Immature natural killer cell (primary cell): ENCODE data around the gene STARD9. TPM values are rescaled to one million over a fixed set of nuclear protein-coding genes. Genes with fewer than 3 reads are reported as not detected.
A peak's percentile ranks its signal among the peaks of the same experiment; 100 is the strongest.

Experiments
- DNase-seq, 3 donors: peaks; one replicate each; pipeline ENCODE4 v3.0.0; 2022; ENCODE audit warnings: mixed read lengths in 1 of 3
- H3K27ac Mint-ChIP-seq, 6 donors: one replicate each; pipeline ENCODE4 v1.8.0; 2020; ENCODE audit warnings: mixed read lengths in 6 of 6, mild to moderate bottlenecking in 5 of 6, inconsistent platforms in 4 of 6, moderate library complexity in 3 of 6
- H3K27me3 Mint-ChIP-seq, 3 donors: one replicate each; pipeline ENCODE4 v1.8.0; 2020 to 2021; ENCODE audit warnings: low read depth in 3 of 3, mild to moderate bottlenecking in 3 of 3, mixed read lengths in 3 of 3, moderate library complexity in 3 of 3, inconsistent platforms in 1 of 3
- H3K36me3 Mint-ChIP-seq, 3 donors: one replicate each; pipeline ENCODE4 v1.8.0; 2020; ENCODE audit warnings: mixed read lengths in 3 of 3, inconsistent platforms in 2 of 3, mild to moderate bottlenecking in 2 of 3
- H3K4me1 Mint-ChIP-seq, 2 donors: one replicate each; pipeline ENCODE4 v1.8.0; 2020; ENCODE audit warnings: inconsistent platforms in 2 of 2, mild to moderate bottlenecking in 2 of 2, mixed read lengths in 2 of 2, moderate library complexity in 1 of 2
- H3K4me3 Mint-ChIP-seq, 5 donors: one replicate each; pipeline ENCODE4 v1.8.0; 2020; ENCODE audit warnings: mild to moderate bottlenecking in 5 of 5, mixed read lengths in 5 of 5, inconsistent platforms in 3 of 5, moderate library complexity in 3 of 5
- H3K9me3 Mint-ChIP-seq, 6 donors: one replicate each; pipeline ENCODE4 v1.8.0; 2020; ENCODE audit warnings: mild to moderate bottlenecking in 6 of 6, mixed read lengths in 6 of 6, inconsistent platforms in 4 of 6, moderate library complexity in 3 of 6
- polyA plus RNA-seq, 3 donors: library from polyadenylated mRNA; unstranded; fragments of 300-500 nt; fragmentation: Illumina TruSeq; gene quantifications; one replicate each; pipeline ENCODE4 v1.2.3, GENCODE V29; 2021

The STARD9 gene
- polyA plus RNA-seq, 3 donors from 2014 or later: 1.1 to 2.3 TPM; not detected in 1

DNA sequence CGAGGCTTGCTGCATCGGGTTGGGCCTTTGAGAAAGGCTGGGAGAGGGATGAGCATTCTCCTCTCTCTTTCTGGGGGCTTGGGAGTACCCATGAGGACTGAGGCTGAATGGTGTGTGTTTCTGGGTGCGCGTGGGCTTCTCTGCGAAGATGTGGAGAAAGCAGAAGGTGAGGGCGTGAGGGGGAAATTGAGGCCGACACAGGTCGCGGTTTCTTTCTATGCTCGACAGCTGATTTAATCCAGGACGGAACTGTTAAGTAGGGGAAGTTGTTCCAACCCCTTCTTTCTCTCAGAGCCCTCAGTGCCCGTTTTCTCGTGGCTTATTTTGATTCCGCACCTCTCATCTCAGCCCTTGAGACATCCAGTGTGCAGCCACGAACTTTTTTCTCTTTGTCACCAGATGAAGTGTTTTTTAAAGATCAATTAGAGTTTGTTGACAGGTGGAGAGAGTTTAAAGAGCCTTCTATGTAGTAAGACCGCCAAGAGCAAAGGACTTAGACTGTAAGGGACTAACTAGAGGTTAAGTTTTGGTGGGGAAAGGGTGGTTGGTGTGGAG lies 711 bp downstream of the STARD9 start:
- Mint-ChIP-seq H3K27ac (peak overlapping the region; percentile 45 to 89 (median 86)), H3K27me3 (peaks cover 1 to 11% (median 5%) of the 10 kb centered on the region in 3 donors), H3K4me3 (peak overlapping the region; percentile 90 to 95 (median 94)), H3K9me3 (no peaks in the 10 kb centered on the region), H3K36me3 (no peaks in the 10 kb centered on the region), H3K4me1 (peaks cover 37 to 47% of the 10 kb centered on the region in 2 donors)
- no peak for DNase-seq

DNA sequence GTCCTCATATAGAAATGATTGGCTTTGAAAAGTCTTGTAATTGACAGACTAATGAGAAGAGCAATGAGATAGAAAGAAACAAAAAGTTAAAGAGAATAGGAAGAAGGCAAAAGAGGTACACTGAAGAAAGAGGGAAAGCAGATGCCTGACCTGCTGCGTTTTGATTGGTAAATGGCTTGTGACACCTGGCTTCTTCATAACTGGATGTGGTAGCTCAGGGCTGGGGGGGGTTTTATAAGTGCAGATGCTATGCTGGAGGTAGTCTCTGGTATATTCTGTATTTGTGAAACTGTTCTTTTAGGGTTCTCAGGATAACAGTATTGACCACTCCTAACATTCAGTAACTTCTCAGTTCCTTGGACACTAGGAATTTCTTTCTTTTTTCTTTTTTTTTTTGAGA lies 1.4 kb downstream of the STARD9 start:
- Mint-ChIP-seq H3K36me3 (no peaks in the 10 kb centered on the region), H3K4me3 (peak overlapping the region; percentile 90 to 95 (median 94)), H3K27me3 (peaks cover 1 to 11% (median 5%) of the 10 kb centered on the region in 3 donors), H3K27ac (peak overlapping the region in 3 of 6 donors; percentile 54 to 89 (median 86)), H3K4me1 (peaks cover 43 to 54% of the 10 kb centered on the region in 2 donors), H3K9me3 (no peaks in the 10 kb centered on the region)
- DNase-seq: no peak

DNA sequence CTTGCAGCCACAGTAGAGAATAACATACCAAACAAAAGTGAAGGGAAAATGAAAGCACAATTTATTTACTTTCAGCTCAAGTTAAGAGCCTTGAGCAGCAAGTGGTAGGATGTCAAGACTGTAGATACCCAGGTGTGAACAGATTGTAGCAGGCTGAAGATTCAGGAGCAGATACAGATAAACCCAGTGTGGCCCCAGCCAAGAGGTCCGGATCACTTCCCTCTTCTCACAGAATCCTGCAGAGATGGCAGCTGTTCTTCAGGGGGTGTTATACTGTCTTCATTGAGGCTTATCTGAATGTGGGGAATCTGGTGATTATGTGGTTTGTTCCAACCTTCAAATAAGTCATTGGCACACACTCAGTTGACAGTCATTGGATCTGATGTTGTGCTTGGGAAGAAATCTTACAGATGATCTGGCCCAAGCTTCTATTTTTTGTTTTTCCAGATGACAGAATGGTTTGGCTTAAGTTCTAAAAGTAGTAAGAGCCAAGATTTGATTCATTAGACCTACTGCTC lies 2.2 kb downstream of the STARD9 start:
- H3K4me3 Mint-ChIP-seq: peak overlapping the region; percentile 38 to 65 (median 46)
- no peaks in the 10 kb centered on the region for H3K36me3 Mint-ChIP-seq
- H3K9me3 Mint-ChIP-seq: no peaks in the 10 kb centered on the region
- peaks cover 51 to 62% of the 10 kb centered on the region in 2 donors for H3K4me1 Mint-ChIP-seq
- DNase-seq: peak in 1 of 3 donors; percentile 27
- H3K27ac Mint-ChIP-seq: peak overlapping the region; percentile 4 to 74 (median 42)
- peaks cover 1 to 11% (median 5%) of the 10 kb centered on the region in 3 donors for H3K27me3 Mint-ChIP-seq

DNA sequence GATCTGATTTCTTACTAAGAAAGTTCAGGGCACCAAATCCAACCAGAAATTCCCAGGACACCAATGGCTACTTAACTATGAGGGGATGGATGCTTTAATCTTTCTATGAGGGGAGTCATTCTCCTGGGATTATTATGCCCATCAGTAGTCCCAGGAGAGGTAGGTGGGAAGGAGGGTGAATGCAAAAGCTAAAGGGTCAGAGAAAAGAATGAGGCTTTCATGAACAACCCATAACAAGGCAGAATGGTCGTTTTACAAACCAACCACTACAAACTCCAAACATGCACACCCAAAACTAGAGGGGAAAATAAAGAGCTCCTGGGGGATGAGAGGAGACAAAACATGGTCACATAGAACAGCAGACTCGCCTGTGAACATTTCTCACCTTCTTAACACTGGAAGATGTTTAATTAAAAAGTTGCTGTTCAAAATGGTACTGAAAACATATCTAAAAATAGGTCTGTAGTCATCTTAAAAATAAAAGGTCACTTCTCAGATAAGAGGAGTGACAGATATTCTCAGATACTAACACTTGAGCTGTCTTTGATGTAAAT lies 3.7 kb downstream of the STARD9 start:
- DNase-seq: no peak
- H3K4me3 Mint-ChIP-seq: peak overlapping the region in 1 of 5 donors; percentile 15
- peaks cover 1 to 11% (median 5%) of the 10 kb centered on the region in 3 donors for H3K27me3 Mint-ChIP-seq
- H3K27ac Mint-ChIP-seq: peak overlapping the region in 2 of 6 donors; percentile 11 to 70
- H3K9me3 Mint-ChIP-seq: no peaks in the 10 kb centered on the region
- no peaks in the 10 kb centered on the region for H3K36me3 Mint-ChIP-seq
- peaks cover 54 to 68% of the 10 kb centered on the region in 2 donors for H3K4me1 Mint-ChIP-seq

DNA sequence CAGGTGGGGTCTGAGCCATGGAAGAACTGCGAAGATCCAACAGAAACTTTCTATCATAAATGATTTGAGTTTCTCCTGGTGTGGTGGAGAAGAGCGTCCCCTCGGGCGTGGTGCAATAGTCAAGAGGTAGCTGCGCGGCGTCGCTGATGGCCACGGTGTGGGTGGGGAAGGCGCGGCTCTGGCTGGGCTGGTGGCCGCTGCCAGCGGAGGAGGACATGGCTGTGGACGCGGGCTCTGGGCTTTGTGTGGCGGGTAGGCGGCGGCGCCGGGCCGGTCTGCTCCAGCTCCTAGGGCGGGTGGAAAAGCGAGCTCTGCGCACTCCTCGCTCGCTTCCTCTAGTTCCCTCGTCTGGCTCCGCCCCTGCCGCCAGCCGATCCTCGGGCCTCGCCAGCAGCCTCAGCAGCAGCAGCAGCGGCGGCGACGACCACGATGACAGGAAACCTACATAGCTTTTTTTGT lies 5.9 kb downstream of the STARD9 start:
- Mint-ChIP-seq H3K36me3 (peaks cover 0 to 3% (median under 1%) of the 10 kb centered on the region in 3 donors), H3K4me1 (peaks cover 44 to 58% of the 10 kb centered on the region in 2 donors), H3K9me3 (no peaks in the 10 kb centered on the region), H3K4me3 (peak overlapping the region; percentile 89 to 93 (median 91)), H3K27ac (peak overlapping the region; percentile 80 to 96 (median 84)), H3K27me3 (peaks cover 0 to 4% (median 1%) of the 10 kb centered on the region in 3 donors)
- peak; percentile 69 to 78 (median 78) for DNase-seq

DNA sequence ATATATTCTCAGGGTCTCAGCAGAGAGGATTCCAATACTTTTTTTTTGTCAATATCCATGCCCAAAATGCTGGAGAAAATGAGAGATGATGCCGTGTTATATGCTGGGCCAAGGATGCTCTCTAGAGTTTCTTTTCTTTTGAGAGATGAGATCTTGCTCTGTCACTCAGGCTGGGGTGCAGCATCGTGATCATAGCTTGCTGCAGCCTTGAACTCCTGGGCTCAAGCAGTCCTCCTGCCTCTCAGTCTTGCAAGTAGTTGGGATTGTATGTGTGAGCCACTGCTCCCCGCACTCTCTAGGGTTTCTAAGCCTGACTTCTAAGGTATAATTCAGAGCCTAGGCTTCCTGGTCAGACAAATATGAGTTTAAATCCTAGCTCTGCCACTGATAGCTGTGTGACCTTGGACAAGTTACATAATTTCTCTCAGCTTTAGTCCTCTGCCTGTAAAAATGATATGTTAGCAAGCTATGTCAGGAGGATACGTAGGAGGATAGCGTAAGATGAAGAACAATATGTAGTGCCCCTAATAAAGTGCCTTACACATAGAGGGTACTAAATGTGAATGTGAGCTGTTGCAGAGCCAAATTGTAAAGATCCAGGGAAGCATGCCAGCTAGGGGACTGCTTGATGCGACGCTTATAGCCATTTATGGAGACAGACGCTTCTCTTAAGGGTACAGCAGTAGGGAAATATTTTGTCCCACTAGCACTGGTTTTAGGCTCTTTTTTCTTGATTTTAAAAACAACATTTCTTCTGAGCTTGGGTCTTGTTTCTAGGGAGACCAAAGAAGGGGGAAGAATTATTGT lies 7.4 kb downstream of the STARD9 start:
- no peak for DNase-seq
- Mint-ChIP-seq H3K27me3 (peaks cover 0 to 4% (median 0%) of the 10 kb centered on the region in 3 donors), H3K36me3 (peaks cover 0 to 3% (median 3%) of the 10 kb centered on the region in 3 donors), H3K27ac (peak overlapping the region in 4 of 6 donors; percentile 42 to 86 (median 81)), H3K4me3 (peak overlapping the region in 3 of 5 donors; percentile 15 to 93 (median 34)), H3K4me1 (peaks cover 30 to 43% of the 10 kb centered on the region in 2 donors), H3K9me3 (no peaks in the 10 kb centered on the region)

DNA sequence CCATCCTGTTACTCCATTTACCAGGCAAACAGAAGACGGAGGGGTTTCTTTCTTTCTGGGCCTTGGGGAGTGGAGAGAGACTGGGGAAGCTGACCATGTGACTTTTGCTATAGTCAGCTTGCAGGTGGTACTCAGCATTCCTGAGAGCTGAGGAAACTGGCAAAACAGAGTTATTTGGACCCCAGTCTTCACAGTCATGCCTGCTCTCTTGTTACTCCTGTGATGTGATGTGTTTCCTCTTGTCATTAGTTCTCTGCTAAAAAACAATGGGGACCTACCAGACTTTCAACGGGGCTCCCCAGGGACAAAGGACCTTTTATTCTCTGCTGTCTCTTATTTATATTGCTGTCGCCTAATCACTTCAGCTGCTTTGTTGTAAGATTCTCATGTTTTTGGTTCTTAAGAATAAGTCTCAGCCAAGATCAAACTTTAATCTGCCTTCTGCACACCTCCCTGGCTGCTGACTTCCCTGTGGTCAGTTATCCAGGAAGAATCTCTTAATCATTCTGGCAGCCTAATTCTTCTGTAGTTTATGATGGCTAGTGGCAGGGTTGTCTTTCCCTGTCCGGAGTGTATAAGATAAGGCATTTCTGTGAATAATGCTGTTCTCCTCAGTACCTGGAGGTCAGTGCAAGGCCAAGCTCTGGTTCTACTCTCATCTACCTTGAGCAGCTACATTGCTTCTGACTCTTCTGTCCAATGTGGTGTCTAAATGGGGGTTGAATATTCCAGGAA lies 8.8 kb downstream of the STARD9 start:
- peaks cover 0 to 4% (median 0%) of the 10 kb centered on the region in 3 donors for H3K27me3 Mint-ChIP-seq
- H3K4me3 Mint-ChIP-seq: no peak overlapping the region
- no peak for DNase-seq
- H3K4me1 Mint-ChIP-seq: peaks cover 28 to 34% of the 10 kb centered on the region in 2 donors
- H3K9me3 Mint-ChIP-seq: no peaks in the 10 kb centered on the region
- H3K27ac Mint-ChIP-seq: no peak overlapping the region
- H3K36me3 Mint-ChIP-seq: peaks cover 0 to 11% (median 3%) of the 10 kb centered on the region in 3 donors

DNA sequence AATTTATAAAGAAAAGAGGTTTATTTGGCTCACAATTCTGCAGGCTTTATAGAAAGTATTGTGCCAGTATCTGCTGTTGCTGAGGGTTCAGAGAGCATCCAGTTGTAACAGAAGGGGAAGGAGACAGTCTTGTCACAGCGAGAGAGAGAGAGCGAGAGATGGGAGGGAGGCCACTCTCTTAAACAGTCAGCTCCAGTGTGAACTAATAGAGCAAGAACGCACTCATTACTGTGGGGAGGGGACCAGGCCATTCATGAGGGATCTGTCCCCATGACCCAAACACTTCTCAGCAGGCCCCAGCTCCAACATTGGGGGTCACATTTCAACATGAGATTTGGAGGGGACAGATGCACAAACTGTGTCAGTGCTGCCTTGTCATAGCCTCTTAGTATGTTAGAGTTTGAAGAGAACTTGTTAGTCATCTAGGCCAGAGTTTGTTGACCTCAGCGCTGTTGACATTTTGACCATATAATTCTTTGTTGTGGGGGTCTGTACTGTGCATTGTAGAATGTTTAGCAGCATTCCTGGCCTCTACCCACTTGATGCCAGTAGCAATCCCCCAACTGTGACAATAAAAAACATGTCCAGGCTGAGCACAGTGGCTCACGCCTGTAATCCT lies 15.3 kb downstream of the STARD9 start:
- Mint-ChIP-seq H3K9me3 (no peaks in the 10 kb centered on the region), H3K36me3 (peaks cover 3 to 18% (median 11%) of the 10 kb centered on the region in 3 donors), H3K27ac (no peak overlapping the region), H3K4me1 (no peaks in the 10 kb centered on the region), H3K27me3 (peaks cover 0 to 4% (median 0%) of the 10 kb centered on the region in 3 donors), H3K4me3 (no peak overlapping the region)
- DNase-seq: no peak

DNA sequence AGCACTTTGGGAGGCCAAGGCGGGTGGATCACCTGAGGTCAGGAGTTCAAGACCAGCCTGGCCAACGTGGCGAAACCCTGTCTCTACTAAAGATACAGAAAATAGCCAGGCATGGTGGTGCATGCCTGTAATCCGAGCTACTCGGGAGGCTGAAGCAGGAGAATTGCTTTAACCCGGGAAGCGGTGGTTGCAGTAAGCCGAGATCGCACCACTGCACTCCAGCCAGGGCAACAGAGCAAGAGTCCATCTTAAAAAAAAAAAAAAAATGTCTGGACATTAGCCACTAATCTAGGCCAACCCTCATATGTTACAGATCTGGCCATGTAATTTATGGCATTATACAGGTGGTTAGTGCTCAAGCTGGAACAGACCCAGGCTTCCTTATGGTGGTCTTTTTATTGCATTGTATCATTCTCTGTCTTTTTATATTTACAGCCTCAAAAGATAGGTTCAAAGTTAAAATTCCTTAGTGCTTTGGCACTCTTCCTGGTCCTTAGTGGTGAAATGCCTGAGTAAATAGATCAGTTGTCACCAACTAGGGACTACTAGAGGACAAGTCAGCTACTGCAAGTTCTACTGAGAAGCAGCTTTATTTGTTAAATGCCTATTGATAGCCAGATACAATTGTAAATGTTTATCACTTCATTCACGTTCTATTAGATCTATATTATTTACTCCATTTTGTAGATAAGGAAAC lies 16.0 kb downstream of the STARD9 start:
- DNase-seq: no peak
- Mint-ChIP-seq H3K9me3 (no peaks in the 10 kb centered on the region), H3K36me3 (peaks cover 3 to 17% (median 11%) of the 10 kb centered on the region in 3 donors), H3K27me3 (no peaks in the 10 kb centered on the region), H3K4me1 (no peaks in the 10 kb centered on the region), H3K27ac (no peak overlapping the region), H3K4me3 (no peak overlapping the region)

DNA sequence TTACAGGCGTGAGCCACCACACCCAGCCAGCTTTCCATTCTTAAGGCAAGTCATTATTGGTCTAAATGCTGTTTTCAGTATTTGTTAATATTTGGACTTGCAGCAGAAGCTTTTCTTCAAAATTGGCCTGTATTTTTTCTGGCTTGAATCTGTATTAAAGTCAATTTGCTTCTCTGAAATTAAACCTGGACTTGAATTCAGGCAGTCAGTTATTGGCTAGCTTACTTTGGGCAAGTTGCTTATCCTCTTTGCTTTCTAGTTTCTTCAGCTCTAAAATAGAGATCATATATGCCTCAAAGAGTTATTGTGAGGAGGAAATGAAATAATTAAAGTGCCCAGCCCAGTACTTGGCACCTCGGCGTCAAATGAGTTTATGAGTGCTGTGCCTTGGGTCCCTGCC lies 17.3 kb downstream of the STARD9 start:
- H3K27ac Mint-ChIP-seq: no peak overlapping the region
- H3K27me3 Mint-ChIP-seq: no peaks in the 10 kb centered on the region
- peaks cover 3 to 19% (median 11%) of the 10 kb centered on the region in 3 donors for H3K36me3 Mint-ChIP-seq
- no peaks in the 10 kb centered on the region for H3K9me3 Mint-ChIP-seq
- no peaks in the 10 kb centered on the region for H3K4me1 Mint-ChIP-seq
- H3K4me3 Mint-ChIP-seq: no peak overlapping the region
- DNase-seq: no peak

DNA sequence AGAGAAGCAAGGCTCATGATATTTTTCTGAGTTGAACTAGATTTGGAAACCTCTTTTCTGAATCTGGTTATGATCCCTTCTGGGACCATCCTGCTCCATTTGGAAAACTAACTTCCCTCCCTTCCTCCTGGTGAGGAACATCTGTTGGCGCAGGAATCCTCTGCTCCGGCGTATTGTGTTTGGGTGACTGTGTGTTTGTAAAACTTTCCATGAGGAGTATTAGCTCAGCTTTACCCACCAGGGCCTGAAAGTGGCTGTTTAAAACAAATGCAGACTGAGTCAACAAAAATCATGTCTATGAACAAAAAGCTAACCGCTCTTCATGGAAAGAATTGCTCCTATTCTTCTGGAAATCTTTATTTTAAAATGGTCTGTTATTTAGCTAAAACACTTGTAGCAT lies 17.7 kb downstream of the STARD9 start:
- H3K36me3 Mint-ChIP-seq: peaks cover 3 to 19% (median 7%) of the 10 kb centered on the region in 3 donors
- no peaks in the 10 kb centered on the region for H3K27me3 Mint-ChIP-seq
- H3K9me3 Mint-ChIP-seq: no peaks in the 10 kb centered on the region
- H3K27ac Mint-ChIP-seq: peak overlapping the region in 1 of 6 donors; percentile 40
- H3K4me3 Mint-ChIP-seq: no peak overlapping the region
- H3K4me1 Mint-ChIP-seq: no peaks in the 10 kb centered on the region
- no peak for DNase-seq

DNA sequence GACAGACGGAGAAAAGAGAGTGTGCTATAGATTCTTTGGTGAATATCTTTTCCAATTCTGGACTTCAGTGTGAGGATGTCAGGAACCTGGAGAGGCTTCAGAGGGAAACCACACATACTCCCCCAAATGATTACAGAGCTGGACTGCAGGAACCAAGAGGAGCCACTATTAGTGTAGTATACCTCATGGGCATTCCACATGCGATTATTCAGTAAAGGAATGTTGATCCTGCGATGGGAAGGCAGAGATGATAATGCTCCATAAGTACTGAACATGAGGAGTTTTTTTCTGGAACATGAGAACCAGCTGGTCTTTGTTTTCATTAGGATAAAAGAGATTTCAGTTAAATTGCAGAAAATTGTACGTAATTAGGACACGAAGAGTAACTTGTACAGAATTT lies 18.7 kb downstream of the STARD9 start:
- no peak for DNase-seq
- Mint-ChIP-seq H3K27me3 (no peaks in the 10 kb centered on the region), H3K27ac (peak overlapping the region in 1 of 6 donors; percentile 42), H3K36me3 (peaks cover 3 to 19% (median 3%) of the 10 kb centered on the region in 3 donors), H3K4me1 (no peaks in the 10 kb centered on the region), H3K9me3 (no peaks in the 10 kb centered on the region), H3K4me3 (no peak overlapping the region)
